HG03571 (cell line): Measurements from ENCODE around the gene WNT4.

ENCODE experiments used
- ATAC-seq: cut with Tn5 transposase; IDR thresholded peaks from one replicate; pipeline ENCODE4 v1.9.1; 2021; ENCODE audit not compliant: unreplicated experiment

Gene WNT4

GRCh38 chr1:22132517-22133235 is 10.2 kb downstream of the WNT4 start:
- no peak for ATAC-seq

GRCh38 chr1:22131875-22132486 is 10.9 kb downstream of the WNT4 start:
- ATAC-seq, result no peak

- ATAC-seq, result no peak
Observed at GRCh38 chr1:22131062-22131461, 11.8 kb downstream of the WNT4 start.

GRCh38 chr1:22129501-22130117 is 13.3 kb downstream of the WNT4 start:
- no peak for ATAC-seq

- ATAC-seq, result no peak
Observed at GRCh38 chr1:22128392-22128791, 14.5 kb downstream of the WNT4 start.

- no peak for ATAC-seq
Observed at GRCh38 chr1:22127731-22128130, 15.2 kb downstream of the WNT4 start.

- ATAC-seq, result no peak
Observed at GRCh38 chr1:22127248-22127647, 15.6 kb downstream of the WNT4 start.

GRCh38 chr1:22126531-22126930 is 16.4 kb downstream of the WNT4 start:
- no peak for ATAC-seq

GRCh38 chr1:22124592-22125229 is 18.2 kb downstream of the WNT4 start:
- no peak for ATAC-seq

- ATAC-seq, result no peak
Observed at GRCh38 chr1:22123901-22124404, 18.9 kb downstream of the WNT4 start.

GRCh38 chr1:22123071-22123390 is 19.9 kb downstream of the WNT4 start:
- no peak for ATAC-seq

- ATAC-seq, result no peak
Observed at GRCh38 chr1:22122273-22123070, 20.4 kb downstream of the WNT4 start.

- no peak for ATAC-seq
Observed at GRCh38 chr1:22121421-22121911, 21.4 kb downstream of the WNT4 start.

- ATAC-seq, result no peak
Observed at GRCh38 chr1:22120469-22120790, 22.5 kb downstream of the WNT4 start.

- ATAC-seq, result no peak
Observed at GRCh38 chr1:22119626-22120468, 23.1 kb downstream of the WNT4 start.

- ATAC-seq, result no peak
Observed at GRCh38 chr1:22118291-22118992, 24.5 kb downstream of the WNT4 start.

- ATAC-seq, result no peak
Observed at GRCh38 chr1:22117851-22118250, 25.0 kb downstream of the WNT4 start.

GRCh38 chr1:22117238-22117637 is 25.7 kb downstream of the WNT4 start:
- no peak for ATAC-seq

- no peak for ATAC-seq
Observed at GRCh38 chr1:22115286-22115685, 27.6 kb downstream of the WNT4 start.
